CD4-positive, CD25-positive, alpha-beta regulatory T cell (primary cell): Measurements from ENCODE around the gene RBM19. TPM values are rescaled to one million over a fixed set of nuclear protein-coding genes. Genes with fewer than 3 reads are reported as not detected.

Experiments
- ATAC-seq, 2 donors: fragments of 150-1000 bp; cut with Tn5 transposase; one replicate each; pipeline ENCODE4 v1.10.0; 2021; ENCODE audit warnings: low read depth in 2 of 2, moderate number of reproducible peaks in 2 of 2, moderate library complexity in 1 of 2
- DNase-seq, 3 donors: peaks; one replicate each; pipeline versions ENCODE4 v3.0.0 to v3.0.0-alpha.2; 2012 to 2022; ENCODE audit warnings: mixed read lengths in 1 of 3
- H3K27ac ChIP-seq: one replicate; pipeline ENCODE4 v1.7.0; 2013; ENCODE audit warnings: mild to moderate bottlenecking, low read length; ENCODE audit not compliant: insufficient read depth, poor library complexity, severe bottlenecking
- H3K27me3 ChIP-seq: one replicate; pipeline ENCODE4 v1.7.0; 2013; ENCODE audit warnings: low read length; ENCODE audit not compliant: control insufficient read depth, insufficient read depth
- H3K36me3 ChIP-seq: one replicate; pipeline ENCODE4 v1.7.0; 2013; ENCODE audit warnings: mild to moderate bottlenecking, low read length, moderate library complexity; ENCODE audit not compliant: control insufficient read depth, insufficient read depth
- H3K4me1 ChIP-seq: 2 replicates; pipeline ENCODE4 v1.7.0; 2013; ENCODE audit warnings: mild to moderate bottlenecking, low read length; ENCODE audit not compliant: insufficient read depth, control insufficient read depth, poor library complexity, severe bottlenecking
- H3K4me3 ChIP-seq: one replicate; pipeline ENCODE4 v1.7.0; 2013; ENCODE audit warnings: low read depth, mild to moderate bottlenecking, low read length, moderate library complexity
- H3K9me3 ChIP-seq, 2 experiments: 1 replicate in 1 of 2; 2 replicates in 1 of 2; pipeline ENCODE4 v1.7.0; 2013; ENCODE audit warnings: low read length in 2 of 2, mild to moderate bottlenecking in 1 of 2, moderate library complexity in 1 of 2; ENCODE audit not compliant: control insufficient read depth in 2 of 2
- H3K27ac Mint-ChIP-seq, 3 donors: one replicate each; pipeline ENCODE4 v1.8.0; 2020 to 2022; ENCODE audit warnings: mild to moderate bottlenecking in 3 of 3, mixed read lengths in 3 of 3, moderate library complexity in 2 of 3
- H3K27me3 Mint-ChIP-seq: one replicate; pipeline ENCODE4 v1.8.0; 2022; ENCODE audit warnings: mild to moderate bottlenecking, mixed read lengths
- H3K36me3 Mint-ChIP-seq: one replicate; pipeline ENCODE4 v1.8.0; 2020; ENCODE audit warnings: mixed read lengths
- H3K4me1 Mint-ChIP-seq, 4 donors: one replicate each; pipeline ENCODE4 v1.8.0; 2020 to 2022; ENCODE audit warnings: mixed read lengths in 4 of 4, mild to moderate bottlenecking in 1 of 4
- H3K4me3 Mint-ChIP-seq, 4 donors: one replicate each; pipeline ENCODE4 v1.8.0; 2020 to 2022; ENCODE audit warnings: mild to moderate bottlenecking in 4 of 4, mixed read lengths in 4 of 4, moderate library complexity in 3 of 4
- H3K9me3 Mint-ChIP-seq, 7 donors: one replicate each; pipeline ENCODE4 v1.8.0; 2020 to 2022; ENCODE audit warnings: mixed read lengths in 7 of 7, mild to moderate bottlenecking in 3 of 7, moderate library complexity in 2 of 7
- polyA plus RNA-seq, 4 donors: library from polyadenylated mRNA; unstranded; fragments of 300-500 nt; fragmentation: Illumina TruSeq; gene quantifications; one replicate each; pipeline ENCODE4 v1.2.3, GENCODE V29; 2021
- total RNA-seq: library from RNA; stranded (reverse); gene quantifications from one replicate; pipeline ENCODE4 v1.2.3, GENCODE V29; 2022

The RBM19 gene
- total and polyA plus RNA-seq, 5 donors from 2014 or later = 6.3 to 66.2 (median 6.9) TPM

DNA sequence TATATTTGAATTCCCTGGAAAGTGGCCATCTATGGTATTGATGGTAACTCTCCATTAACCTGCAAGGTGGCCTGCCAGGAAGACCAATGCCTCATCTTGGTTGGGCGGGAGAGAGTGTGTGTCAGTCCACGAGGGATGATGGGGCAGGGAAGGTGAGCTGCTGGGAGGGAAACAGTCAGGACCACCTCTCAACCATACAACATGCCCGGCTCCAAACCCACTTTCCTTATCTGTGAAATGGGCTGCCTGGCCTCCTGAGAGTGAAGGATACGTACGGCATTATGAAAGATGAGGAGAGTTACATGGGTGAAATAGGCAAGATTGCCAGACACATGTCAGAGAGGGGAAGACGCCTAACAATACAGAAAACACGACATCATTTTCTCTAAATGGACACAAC is 70.9 kb downstream of the RBM19 start:
- H3K36me3 ChIP-seq = peaks cover 16% of the 10 kb centered on the region
- Mint-ChIP-seq H3K4me3 (no peak overlapping the region), H3K27ac (no peak overlapping the region), H3K36me3 (peaks cover 37% of the 10 kb centered on the region), H3K4me1 (peaks cover 0 to 5% (median 0%) of the 10 kb centered on the region in 4 donors), H3K27me3 (no peaks in the 10 kb centered on the region), H3K9me3 (no peaks in the 10 kb centered on the region)
- DNase-seq (no peak), ATAC-seq (no peak)
- H3K27ac ChIP-seq = no peak overlapping the region
- no peaks in the 10 kb centered on the region for H3K27me3 ChIP-seq
- H3K4me3 ChIP-seq = no peak overlapping the region
- H3K4me1 ChIP-seq = no peaks in the 10 kb centered on the region
- H3K9me3 ChIP-seq = no peaks in the 10 kb centered on the region

DNA sequence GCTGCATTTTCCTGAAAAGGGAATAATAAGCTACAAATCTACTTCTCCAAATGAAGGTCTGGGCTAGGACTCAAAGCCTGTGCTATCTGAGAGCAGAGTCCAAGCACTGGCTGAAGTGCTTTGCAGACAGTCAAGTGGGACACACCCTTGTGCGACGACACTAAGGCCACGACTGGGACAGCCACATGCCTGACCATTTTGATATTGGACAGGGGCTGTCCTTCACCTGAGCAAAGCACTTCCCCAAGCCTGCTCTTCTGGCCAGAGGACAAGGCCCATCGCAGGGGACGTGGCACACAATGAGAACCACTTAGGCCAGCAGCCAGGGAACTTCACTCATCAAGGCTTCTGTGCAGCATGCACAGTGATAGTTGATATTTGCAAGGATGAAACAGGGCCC is 71.4 kb downstream of the RBM19 start:
- Histone ChIP-seq H3K4me3 (no peak overlapping the region), H3K27ac (no peak overlapping the region), H3K9me3 (no peaks in the 10 kb centered on the region), H3K36me3 (peaks cover 16% of the 10 kb centered on the region), H3K27me3 (no peaks in the 10 kb centered on the region), H3K4me1 (no peaks in the 10 kb centered on the region)
- Mint-ChIP-seq H3K9me3 (no peaks in the 10 kb centered on the region), H3K27ac (no peak overlapping the region), H3K36me3 (peaks cover 37% of the 10 kb centered on the region), H3K4me1 (peaks cover 0 to 5% (median 0%) of the 10 kb centered on the region in 4 donors), H3K4me3 (no peak overlapping the region), H3K27me3 (no peaks in the 10 kb centered on the region)
- DNase-seq (no peak), ATAC-seq (no peak)

DNA sequence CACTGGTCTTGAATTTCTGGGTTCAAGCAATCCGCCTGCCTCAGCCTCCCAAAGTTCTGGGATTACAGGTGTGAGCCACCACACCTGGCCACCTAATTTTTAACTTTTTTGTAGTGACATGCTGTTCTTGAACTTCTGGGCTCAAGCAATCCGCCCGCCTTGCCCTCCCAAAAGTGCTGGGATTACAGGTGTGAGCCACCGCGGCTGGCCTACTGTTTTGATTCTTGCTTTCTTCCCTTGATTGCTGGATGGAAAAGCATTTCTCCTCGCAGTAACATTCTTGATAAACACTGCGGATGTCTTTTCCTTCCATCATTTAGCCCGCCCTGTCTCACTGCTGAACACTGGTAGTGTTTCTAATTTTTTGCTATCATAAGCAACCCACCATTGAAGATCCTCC is 72.9 kb downstream of the RBM19 start:
- Mint-ChIP-seq H3K27me3 (no peaks in the 10 kb centered on the region), H3K4me3 (no peak overlapping the region), H3K9me3 (no peaks in the 10 kb centered on the region), H3K4me1 (peaks cover 0 to 2% (median 0%) of the 10 kb centered on the region in 4 donors), H3K36me3 (peaks cover 42% of the 10 kb centered on the region), H3K27ac (no peak overlapping the region)
- Histone ChIP-seq H3K27ac (no peak overlapping the region), H3K36me3 (peaks cover 19% of the 10 kb centered on the region), H3K9me3 (no peaks in the 10 kb centered on the region), H3K4me3 (no peak overlapping the region), H3K4me1 (no peaks in the 10 kb centered on the region), H3K27me3 (no peaks in the 10 kb centered on the region)
- no peak for ATAC-seq
- no peak for DNase-seq

DNA sequence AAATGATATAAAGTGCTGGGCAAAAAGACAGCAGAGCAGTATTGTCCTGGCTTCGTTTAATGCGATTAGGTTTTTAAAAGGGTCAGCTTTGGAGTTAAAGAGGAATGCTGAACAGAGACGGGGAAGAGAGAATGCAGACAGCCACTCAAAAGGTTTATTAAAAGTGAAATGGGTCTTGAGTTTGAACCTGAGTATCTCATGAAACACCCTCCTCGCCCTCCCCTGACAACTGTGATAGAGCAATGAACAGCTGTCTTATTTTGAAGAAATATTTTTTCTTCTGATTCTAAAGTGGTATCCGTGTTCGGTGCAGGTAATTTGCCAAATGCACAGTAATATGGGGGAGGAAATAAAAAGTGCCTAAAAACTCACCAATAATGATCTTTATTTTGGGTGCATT is 73.6 kb downstream of the RBM19 start:
- no peak overlapping the region for H3K27ac ChIP-seq
- Mint-ChIP-seq H3K4me1 (no peaks in the 10 kb centered on the region), H3K27me3 (no peaks in the 10 kb centered on the region), H3K36me3 (peaks cover 46% of the 10 kb centered on the region), H3K4me3 (no peak overlapping the region), H3K27ac (no peak overlapping the region), H3K9me3 (no peaks in the 10 kb centered on the region)
- ATAC-seq (no peak), DNase-seq (no peak)
- H3K9me3 ChIP-seq = no peaks in the 10 kb centered on the region
- H3K4me1 ChIP-seq = no peaks in the 10 kb centered on the region
- H3K27me3 ChIP-seq = no peaks in the 10 kb centered on the region
- peaks cover 19% of the 10 kb centered on the region for H3K36me3 ChIP-seq
- no peak overlapping the region for H3K4me3 ChIP-seq

DNA sequence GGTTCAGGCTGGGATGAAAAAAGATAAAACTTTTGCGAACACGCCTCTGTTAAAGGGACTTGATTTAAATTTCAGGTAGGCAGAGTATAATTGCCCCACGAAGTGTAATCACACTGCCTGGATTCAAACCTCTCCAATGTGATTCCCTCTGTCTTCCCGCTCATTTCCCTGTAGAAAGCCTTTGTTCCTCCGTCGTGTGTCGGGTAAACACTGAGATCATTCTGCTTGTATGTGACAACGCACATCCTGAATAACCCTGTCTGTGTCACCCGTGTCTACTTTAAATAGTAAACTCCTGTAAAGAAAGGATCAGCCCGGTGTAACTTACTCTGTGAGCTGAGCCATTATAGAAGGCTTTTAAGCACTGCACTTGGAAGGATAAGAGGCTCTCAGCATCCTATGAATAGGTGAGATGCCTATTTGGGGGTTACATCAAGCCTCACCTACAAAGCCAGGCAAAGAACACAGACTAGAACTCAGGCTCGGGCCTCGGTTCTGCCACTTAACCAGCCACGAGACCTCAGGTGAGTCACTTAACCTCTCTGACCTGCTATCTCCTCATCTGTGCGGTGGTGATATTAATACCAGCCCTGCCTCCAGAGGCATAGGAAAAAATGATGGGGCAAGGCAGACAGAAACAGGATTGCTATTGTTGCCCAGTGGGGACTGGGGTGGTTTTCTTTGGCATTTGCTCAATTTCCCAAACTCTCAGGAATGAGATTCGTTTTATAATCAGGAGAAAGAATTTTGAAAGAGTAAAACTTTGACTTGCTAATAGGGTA is 74.2 kb downstream of the RBM19 start:
- DNase-seq (no peak), ATAC-seq (no peak)
- no peaks in the 10 kb centered on the region for H3K27me3 Mint-ChIP-seq
- Histone ChIP-seq H3K36me3 (peaks cover 19% of the 10 kb centered on the region), H3K9me3 (no peaks in the 10 kb centered on the region), H3K27me3 (no peaks in the 10 kb centered on the region), H3K4me3 (no peak overlapping the region), H3K27ac (no peak overlapping the region), H3K4me1 (no peaks in the 10 kb centered on the region)
- no peaks in the 10 kb centered on the region for H3K9me3 Mint-ChIP-seq
- H3K36me3 Mint-ChIP-seq = peaks cover 46% of the 10 kb centered on the region
- H3K4me1 Mint-ChIP-seq = no peaks in the 10 kb centered on the region
- no peak overlapping the region for H3K4me3 Mint-ChIP-seq
- no peak overlapping the region for H3K27ac Mint-ChIP-seq

DNA sequence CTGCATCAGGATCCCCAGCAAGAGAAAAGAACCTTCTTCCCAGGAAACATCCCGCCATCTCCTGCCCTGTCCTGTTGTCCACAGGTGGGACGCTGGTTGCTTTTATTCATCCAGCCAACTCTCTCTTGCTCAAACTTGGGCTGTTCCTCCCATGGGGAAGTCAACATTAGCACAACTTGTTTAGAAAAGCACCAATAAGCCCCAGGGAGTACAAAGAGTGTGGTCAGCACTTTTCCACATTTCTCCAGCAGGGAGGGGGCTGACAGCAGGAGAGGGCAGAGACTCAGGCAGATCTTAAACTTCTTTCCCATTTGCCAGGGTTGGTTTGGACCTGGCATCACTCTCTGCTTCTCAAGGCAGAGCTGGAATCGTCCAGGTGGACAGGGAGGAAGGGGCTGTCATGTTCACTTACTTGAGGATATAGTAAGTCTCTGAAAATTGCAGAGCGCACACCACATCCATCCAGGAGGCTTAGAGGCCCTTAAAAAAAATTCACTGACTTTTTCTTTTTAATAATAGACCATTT is 74.9 kb downstream of the RBM19 start:
- Histone ChIP-seq H3K9me3 (no peaks in the 10 kb centered on the region), H3K4me1 (no peaks in the 10 kb centered on the region), H3K36me3 (peaks cover 14% of the 10 kb centered on the region), H3K27me3 (no peaks in the 10 kb centered on the region), H3K4me3 (no peak overlapping the region), H3K27ac (no peak overlapping the region)
- H3K4me3 Mint-ChIP-seq = no peak overlapping the region
- H3K4me1 Mint-ChIP-seq = no peaks in the 10 kb centered on the region
- DNase-seq (no peak), ATAC-seq (no peak)
- no peaks in the 10 kb centered on the region for H3K9me3 Mint-ChIP-seq
- no peak overlapping the region for H3K27ac Mint-ChIP-seq
- peaks cover 39% of the 10 kb centered on the region for H3K36me3 Mint-ChIP-seq
- no peaks in the 10 kb centered on the region for H3K27me3 Mint-ChIP-seq

DNA sequence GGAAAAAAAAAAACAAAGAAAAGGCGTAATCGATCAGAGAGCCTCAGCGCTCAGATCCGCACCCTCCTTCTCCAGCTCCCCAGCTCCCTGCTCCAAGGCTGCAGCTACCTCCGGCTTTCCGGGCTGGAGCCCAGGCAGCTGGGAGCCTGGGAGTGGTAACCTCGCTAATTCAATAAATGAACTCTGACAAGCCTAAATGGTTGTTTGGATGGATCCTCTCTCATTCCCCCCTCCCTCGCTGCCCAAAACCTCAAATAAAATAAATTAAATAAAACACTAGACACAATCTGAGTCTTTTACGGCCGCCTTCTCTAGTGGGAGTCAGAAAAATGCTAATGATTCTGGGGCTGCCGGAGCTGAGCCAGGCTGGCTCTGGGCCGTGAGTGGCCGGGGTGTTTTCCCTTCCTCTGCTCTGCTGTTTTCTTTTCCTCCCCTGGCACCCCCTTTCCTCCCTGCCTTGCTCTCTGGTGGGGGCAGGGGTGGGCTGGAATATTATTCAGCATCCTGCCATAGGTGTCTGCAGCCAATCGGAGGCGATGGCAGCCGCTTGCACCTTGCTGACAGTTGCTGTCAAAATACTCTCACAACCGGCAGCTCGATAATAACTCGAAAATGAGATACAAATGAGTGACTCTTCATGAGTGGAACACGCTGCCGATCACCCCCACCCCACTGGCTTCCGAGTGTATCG is 76.1 kb downstream of the RBM19 start:
- no peaks in the 10 kb centered on the region for H3K27me3 Mint-ChIP-seq
- no peak for DNase-seq
- H3K36me3 Mint-ChIP-seq = peaks cover 43% of the 10 kb centered on the region
- Histone ChIP-seq H3K4me3 (no peak overlapping the region), H3K27ac (no peak overlapping the region), H3K9me3 (no peaks in the 10 kb centered on the region), H3K27me3 (no peaks in the 10 kb centered on the region), H3K4me1 (no peaks in the 10 kb centered on the region), H3K36me3 (peaks cover 9% of the 10 kb centered on the region)
- H3K4me3 Mint-ChIP-seq = no peak overlapping the region
- ATAC-seq = no peak
- no peaks in the 10 kb centered on the region for H3K9me3 Mint-ChIP-seq
- H3K4me1 Mint-ChIP-seq = no peaks in the 10 kb centered on the region
- H3K27ac Mint-ChIP-seq = peak overlapping the region in 2 of 3 donors; percentile 15 to 32
